Suprapubic skin (tissue), 4 donors: ENCODE measurements around the gene LENG8. TPM values are rescaled to one million over a fixed set of nuclear protein-coding genes. Genes with fewer than 3 reads are reported as not detected.
"Not testable (repeated sequence)": the region's sequence is repeated elsewhere in the genome, so short reads cannot be mapped to it uniquely, and the experiment has no call there.

ENCODE experiments used
- DNase-seq, 2 donors: peaks; one replicate each; pipeline ENCODE4 v3.0.0-alpha.2; 2019; ENCODE audit warnings: low spot score in 2 of 2
- H3K27ac ChIP-seq: fragments of 200-600 bp; sonication (generic); one replicate; pipeline ENCODE4 v1.5.1; 2019
- H3K27me3 ChIP-seq: fragments of 200-600 bp; sonication (generic); one replicate; pipeline ENCODE4 v1.5.1; 2019
- H3K36me3 ChIP-seq: fragments of 200-600 bp; sonication (generic); one replicate; pipeline ENCODE4 v1.5.1; 2019
- H3K4me1 ChIP-seq: fragments of 200-600 bp; sonication (generic); one replicate; pipeline ENCODE4 v1.5.1; 2019
- H3K4me3 ChIP-seq: fragments of 200-600 bp; sonication (generic); one replicate; pipeline ENCODE4 v1.5.1; 2019; ENCODE audit warnings: mild to moderate bottlenecking
- H3K9me3 ChIP-seq: fragments of 200-600 bp; sonication (generic); one replicate; pipeline ENCODE4 v1.5.1; 2019
- CTCF ChIP-seq, 2 donors: fragments of 200-600 bp in 1 of 2; fragments of 450-650 bp in 1 of 2; sonication (generic) in 1 of 2; IDR thresholded peaks; one replicate each; pipeline ENCODE4 v1.5.1; 2016 to 2019; ENCODE audit warnings: antibody characterized with exemption in 2 of 2, mild to moderate bottlenecking in 1 of 2, moderate library complexity in 1 of 2
- EP300 ChIP-seq: sonication (generic); formaldehyde crosslinking; IDR thresholded peaks from one replicate; pipeline ENCODE4 v1.6.1; 2017; ENCODE audit warnings: antibody characterized with exemption
- POLR2A ChIP-seq, 2 donors: fragments of 450-650 bp; IDR thresholded peaks; one replicate each; pipeline ENCODE4 v1.6.1; 2017; ENCODE audit warnings: antibody characterized with exemption in 2 of 2, mild to moderate bottlenecking in 2 of 2, moderate library complexity in 2 of 2
- POLR2AphosphoS5 ChIP-seq, 3 donors: sonication (generic); formaldehyde crosslinking; IDR thresholded peaks; one replicate each; pipeline ENCODE4 v1.6.1; 2017; ENCODE audit warnings: antibody characterized with exemption in 3 of 3
- WGBS: methylation state at CpG from one replicate; pipeline ENCODE4 v1.1.5; 2018; 5-methylcytosine and 5-hydroxymethylcytosine counted together
- total RNA-seq, 4 donors: library from RNA; depleted of rRNA; stranded (reverse); fragments of >200 nt; gene quantifications; one replicate each; pipeline ENCODE4 v1.1.0, GENCODE V29; 2016

The LENG8 gene
- total RNA-seq, 4 donors from 2014 or later: 80.4 to 410 (median 124) TPM

GRCh38 chr19:54493967-54494585, 45.1 kb downstream of the LENG8 start:
- no peak for TF ChIP-seq EP300
- no peak for TF ChIP-seq CTCF (IDR thresholded peaks at IDR 0.05)
- TF ChIP-seq POLR2A (IDR thresholded peaks at IDR 0.05): no peak
- no peak for TF ChIP-seq POLR2AphosphoS5 (IDR thresholded peaks at IDR 0.05)

GRCh38 chr19:54495284-54495683, 46.3 kb downstream of the LENG8 start:
- peaks cover 23% of the 10 kb centered on the region for H3K27me3 ChIP-seq
- H3K4me3 ChIP-seq, H3K27ac ChIP-seq, DNase-seq, H3K4me1 ChIP-seq, H3K9me3 ChIP-seq, H3K36me3 ChIP-seq: not testable (repeated sequence)
- 67% methylated on average over 5 of the region's 5 CpGs for WGBS

More at GRCh38 chr19:54493967-54494585, 45.1 kb downstream of the LENG8 start:
- no peaks in the 10 kb centered on the region for H3K9me3 ChIP-seq
- WGBS: 82% methylated on average over 10 of the region's 10 CpGs
- H3K27ac ChIP-seq: no peak overlapping the region
- no peaks in the 10 kb centered on the region for H3K36me3 ChIP-seq
- DNase-seq: no peak
- H3K27me3 ChIP-seq: peaks cover 31% of the 10 kb centered on the region
- no peak overlapping the region for H3K4me3 ChIP-seq
- no peaks in the 10 kb centered on the region for H3K4me1 ChIP-seq

- not testable (repeated sequence) for H3K9me3 ChIP-seq, H3K4me1 ChIP-seq, H3K36me3 ChIP-seq, H3K4me3 ChIP-seq, DNase-seq, H3K27ac ChIP-seq
- WGBS: 79% methylated on average over 4 of the region's 15 CpGs
- H3K27me3 ChIP-seq: peaks cover 18% of the 10 kb centered on the region
These were observed 48.9 kb downstream of the LENG8 start for GRCh38 chr19:54497747-54498450.

- DNase-seq: not testable (repeated sequence)
- peaks cover 15% of the 10 kb centered on the region for H3K27me3 ChIP-seq
- 67% methylated on average over 8 of the region's 9 CpGs for WGBS
These were observed 49.4 kb downstream of the LENG8 start for GRCh38 chr19:54498451-54498772.

GRCh38 chr19:54502518-54503048, 53.6 kb downstream of the LENG8 start, which contains the start of gene LAIR2:
Gene LAIR2, plus strand, starts transcription at chr19:54502831. Its CDS starts 88 bp downstream, at chr19:54502919.
- H3K9me3 ChIP-seq: no peaks in the 10 kb centered on the region
- DNase-seq: no peak
- no peaks in the 10 kb centered on the region for H3K4me1 ChIP-seq
- TF ChIP-seq EP300: no peak
- TF ChIP-seq CTCF (IDR thresholded peaks at IDR 0.05): no peak
- no peak for TF ChIP-seq POLR2A (IDR thresholded peaks at IDR 0.05)
- no peak for TF ChIP-seq POLR2AphosphoS5 (IDR thresholded peaks at IDR 0.05)
- no peak within 1 kb of the TSS for H3K27ac ChIP-seq
- H3K27me3 ChIP-seq: peaks cover 8% of the 10 kb centered on the region
- H3K4me3 ChIP-seq: no peak within 1 kb of the TSS
- H3K36me3 ChIP-seq: no peaks in the 10 kb centered on the region
- 69% methylated on average over 11 of the region's 14 CpGs for WGBS

More at GRCh38 chr19:54498451-54498772, 49.4 kb downstream of the LENG8 start:
- H3K27ac ChIP-seq, H3K9me3 ChIP-seq, H3K36me3 ChIP-seq, H3K4me1 ChIP-seq, H3K4me3 ChIP-seq: not testable (repeated sequence)

- not testable (repeated sequence) for H3K9me3 ChIP-seq, H3K27ac ChIP-seq, H3K4me1 ChIP-seq, H3K36me3 ChIP-seq, DNase-seq, H3K4me3 ChIP-seq
- peaks cover 13% of the 10 kb centered on the region for H3K27me3 ChIP-seq
- 80% methylated on average over 4 of the region's 4 CpGs for WGBS
These were observed 56.5 kb downstream of the LENG8 start for GRCh38 chr19:54505542-54505941.

- Histone ChIP-seq H3K36me3 (no peaks in the 10 kb centered on the region), H3K27me3 (peaks cover 13% of the 10 kb centered on the region), H3K4me3 (no peak overlapping the region), H3K9me3 (no peaks in the 10 kb centered on the region), H3K27ac (no peak overlapping the region), H3K4me1 (no peaks in the 10 kb centered on the region)
- TF ChIP-seq CTCF (IDR thresholded peaks at IDR 0.05) (no peak), EP300 (no peak), POLR2AphosphoS5 (IDR thresholded peaks at IDR 0.05) (no peak), POLR2A (IDR thresholded peaks at IDR 0.05) (no peak)
- WGBS: 86% methylated on average over 10 of the region's 10 CpGs
- no peak for DNase-seq
These were observed 57.1 kb downstream of the LENG8 start for GRCh38 chr19:54506079-54506478.

GRCh38 chr19:54507038-54507717, 58.2 kb downstream of the LENG8 start:
- not testable (repeated sequence) for H3K4me3 ChIP-seq, H3K27ac ChIP-seq, DNase-seq, H3K4me1 ChIP-seq, H3K36me3 ChIP-seq, H3K9me3 ChIP-seq
- H3K27me3 ChIP-seq: peaks cover 16% of the 10 kb centered on the region
- WGBS: 66% methylated on average over 11 of the region's 15 CpGs
